Measurements from ENCODE around the gene CACNA1G. TPM values are rescaled to one million over a fixed set of nuclear protein-coding genes. Genes with fewer than 3 reads are reported as not detected.

Gene CACNA1G
- total RNA-seq, 1 donor from 2014 or later: 0.11 TPM

DNA sequence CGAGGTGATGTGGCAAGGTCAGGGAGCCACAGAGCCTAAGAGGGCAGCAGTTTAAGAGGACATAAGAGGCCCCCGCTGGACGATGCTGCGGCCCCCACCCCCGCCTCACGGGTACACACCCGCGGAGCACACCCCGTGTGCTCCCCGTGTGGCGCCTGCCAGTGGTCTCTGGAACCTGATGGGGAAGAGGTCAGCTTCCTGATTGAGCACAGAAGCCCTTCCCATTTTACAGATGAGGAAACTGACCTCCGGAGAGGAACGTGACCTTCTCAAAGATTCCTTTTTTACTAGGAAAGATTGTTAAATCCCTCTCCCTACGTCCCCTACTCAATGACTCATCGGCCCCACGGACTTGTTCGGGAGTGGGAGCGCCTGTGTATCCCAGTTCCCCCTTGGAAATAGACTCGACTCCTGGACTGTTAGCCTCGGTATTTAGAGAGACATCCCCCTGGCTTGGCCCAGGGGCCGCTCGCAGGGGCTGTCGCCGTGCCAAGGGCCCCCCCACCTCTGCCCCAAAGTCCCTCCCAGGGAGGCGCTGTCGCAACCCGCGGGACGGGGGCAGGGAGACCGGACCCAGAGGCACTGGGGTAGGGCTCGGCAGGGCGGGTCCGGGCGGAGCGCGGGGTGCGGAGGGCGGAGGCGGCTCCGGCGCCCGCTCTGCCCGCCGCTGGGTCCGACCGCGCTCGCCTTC, 73.9 kb downstream of the CACNA1G start, which contains the start of gene ABCC3:
TSS of gene ABCC3 (plus strand) at position 658 of the 691 bp plus-strand sequence. CDS start 56 bp downstream, outside the sequence.
- Mint-ChIP-seq H3K27ac (ENCODE audit: unreplicated experiment) (no peak within 1 kb of the TSS), H3K9me3 (ENCODE audit: unreplicated experiment) (no peaks in the 10 kb centered on the region), H3K36me3 (ENCODE audit: unreplicated experiment) (no peaks in the 10 kb centered on the region), H3K4me1 (ENCODE audit: unreplicated experiment) (peaks cover 36% of the 10 kb centered on the region), H3K4me3 (ENCODE audit: unreplicated experiment) (peak within 1 kb of the TSS; percentile 14), H3K27me3 (ENCODE audit: unreplicated experiment) (peaks cover 15% of the 10 kb centered on the region)
- no peak for DNase-seq (ENCODE audit: extremely low spot score, unreplicated experiment)
- TF ChIP-seq, protein P1, sequence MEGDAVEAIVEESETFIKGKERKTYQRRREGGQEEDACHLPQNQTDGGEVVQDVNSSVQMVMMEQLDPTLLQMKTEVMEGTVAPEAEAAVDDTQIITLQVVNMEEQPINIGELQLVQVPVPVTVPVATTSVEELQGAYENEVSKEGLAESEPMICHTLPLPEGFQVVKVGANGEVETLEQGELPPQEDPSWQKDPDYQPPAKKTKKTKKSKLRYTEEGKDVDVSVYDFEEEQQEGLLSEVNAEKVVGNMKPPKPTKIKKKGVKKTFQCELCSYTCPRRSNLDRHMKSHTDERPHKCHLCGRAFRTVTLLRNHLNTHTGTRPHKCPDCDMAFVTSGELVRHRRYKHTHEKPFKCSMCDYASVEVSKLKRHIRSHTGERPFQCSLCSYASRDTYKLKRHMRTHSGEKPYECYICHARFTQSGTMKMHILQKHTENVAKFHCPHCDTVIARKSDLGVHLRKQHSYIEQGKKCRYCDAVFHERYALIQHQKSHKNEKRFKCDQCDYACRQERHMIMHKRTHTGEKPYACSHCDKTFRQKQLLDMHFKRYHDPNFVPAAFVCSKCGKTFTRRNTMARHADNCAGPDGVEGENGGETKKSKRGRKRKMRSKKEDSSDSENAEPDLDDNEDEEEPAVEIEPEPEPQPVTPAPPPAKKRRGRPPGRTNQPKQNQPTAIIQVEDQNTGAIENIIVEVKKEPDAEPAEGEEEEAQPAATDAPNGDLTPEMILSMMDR (IDR thresholded peaks at IDR 0.05): no peak

DNA sequence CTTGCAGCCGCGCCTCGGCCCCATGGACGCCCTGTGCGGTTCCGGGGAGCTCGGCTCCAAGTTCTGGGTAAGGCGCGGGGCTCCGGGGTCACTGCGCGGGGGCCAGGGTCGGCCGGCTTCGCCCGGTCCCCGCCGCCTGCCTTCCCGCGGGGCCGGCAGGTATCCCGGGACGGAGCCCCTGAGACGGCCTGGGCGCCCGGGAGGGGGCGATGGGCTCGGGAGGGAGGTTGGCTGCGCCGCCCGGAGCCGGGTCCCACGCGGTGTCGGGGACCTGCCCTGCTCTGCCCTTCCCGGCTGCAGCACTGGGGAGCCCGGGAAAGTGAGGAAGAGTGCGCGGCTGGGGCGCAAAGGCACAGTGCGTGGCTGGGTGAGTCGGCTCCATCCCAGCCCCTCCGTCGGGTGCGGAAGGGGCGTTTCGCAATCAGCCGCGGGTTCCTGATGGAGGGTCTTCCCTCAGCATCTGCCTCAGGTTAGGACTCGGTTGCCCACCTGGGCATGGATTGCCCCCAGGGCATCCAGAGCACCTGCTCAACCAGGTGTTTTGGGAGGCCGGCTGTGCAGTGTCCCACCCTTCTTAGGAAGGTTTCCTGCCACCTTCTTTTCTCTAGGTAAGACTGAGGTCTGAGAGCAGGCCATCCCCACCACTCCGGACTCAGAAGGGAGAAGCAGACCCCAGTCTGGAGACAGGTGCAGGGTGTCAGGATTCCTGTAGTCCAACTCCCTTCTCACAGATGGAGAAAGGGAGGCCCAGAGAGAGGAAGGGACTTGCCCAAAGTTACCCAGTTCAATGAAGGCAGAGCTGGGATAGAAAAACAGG, 74.6 kb downstream of the CACNA1G start:
- no peak overlapping the region for H3K27ac Mint-ChIP-seq (ENCODE audit: unreplicated experiment)
- no peaks in the 10 kb centered on the region for H3K36me3 Mint-ChIP-seq (ENCODE audit: unreplicated experiment)
- DNase-seq (ENCODE audit: extremely low spot score, unreplicated experiment): no peak
- H3K27me3 Mint-ChIP-seq (ENCODE audit: unreplicated experiment): peaks cover 15% of the 10 kb centered on the region
- no peaks in the 10 kb centered on the region for H3K9me3 Mint-ChIP-seq (ENCODE audit: unreplicated experiment)
- peaks cover 43% of the 10 kb centered on the region for H3K4me1 Mint-ChIP-seq (ENCODE audit: unreplicated experiment)
- TF ChIP-seq, protein P1 (IDR thresholded peaks at IDR 0.05): no peak
- H3K4me3 Mint-ChIP-seq (ENCODE audit: unreplicated experiment): no peak overlapping the region

- Mint-ChIP-seq H3K27ac (ENCODE audit: unreplicated experiment) (no peak overlapping the region), H3K4me1 (ENCODE audit: unreplicated experiment) (peaks cover 46% of the 10 kb centered on the region), H3K9me3 (ENCODE audit: unreplicated experiment) (no peaks in the 10 kb centered on the region), H3K27me3 (ENCODE audit: unreplicated experiment) (peaks cover 12% of the 10 kb centered on the region), H3K4me3 (ENCODE audit: unreplicated experiment) (no peak overlapping the region), H3K36me3 (ENCODE audit: unreplicated experiment) (no peaks in the 10 kb centered on the region)
- no peak for DNase-seq (ENCODE audit: extremely low spot score, unreplicated experiment)
- TF ChIP-seq, protein P1 (IDR thresholded peaks at IDR 0.05): no peak
These were observed 75.1 kb downstream of the CACNA1G start for GRCh38 chr17:50635732-50635981.

DNA sequence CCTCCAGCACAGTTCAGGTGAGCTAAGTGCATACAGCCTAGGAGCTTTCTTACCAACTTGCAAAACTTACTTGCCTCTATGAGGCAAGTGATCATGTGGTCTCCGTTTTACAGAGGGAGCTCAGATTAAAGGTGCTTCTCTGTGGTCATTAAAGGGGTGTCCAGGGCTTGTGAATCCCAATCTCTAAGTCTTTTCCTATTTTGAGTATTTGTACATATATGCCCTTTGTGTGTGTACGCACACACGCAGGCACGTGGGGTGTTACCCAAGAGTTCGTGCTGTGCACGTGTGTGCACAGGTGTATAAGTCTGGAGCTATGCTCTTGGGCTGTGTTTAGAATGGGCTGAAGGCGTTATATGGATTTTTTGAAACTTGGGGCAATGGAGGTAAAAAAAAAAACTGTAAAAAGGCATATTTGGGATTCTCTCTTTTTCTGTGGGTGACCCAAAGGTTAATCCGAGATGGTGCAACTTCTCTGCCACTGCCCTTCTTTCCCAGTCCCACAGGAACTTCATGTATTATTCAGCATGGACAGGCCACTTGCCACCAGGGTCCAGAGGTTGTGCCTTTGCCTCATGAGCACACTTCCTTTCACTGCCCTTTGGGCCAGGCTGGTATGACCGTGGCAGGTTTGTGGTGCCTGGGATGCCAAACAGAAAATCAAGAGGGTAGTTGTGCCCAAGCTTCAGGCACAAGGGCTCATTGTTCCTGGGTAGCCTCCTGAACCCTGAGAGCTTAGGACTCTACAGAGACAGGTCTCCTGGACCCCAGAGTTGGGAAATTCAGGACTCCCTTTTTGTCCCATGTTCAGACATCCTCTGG, 75.7 kb downstream of the CACNA1G start:
- DNase-seq (ENCODE audit: extremely low spot score, unreplicated experiment): no peak
- H3K4me3 Mint-ChIP-seq (ENCODE audit: unreplicated experiment): no peak overlapping the region
- H3K4me1 Mint-ChIP-seq (ENCODE audit: unreplicated experiment): peaks cover 51% of the 10 kb centered on the region
- peak overlapping the region; percentile 15 for H3K27ac Mint-ChIP-seq (ENCODE audit: unreplicated experiment)
- TF ChIP-seq, protein P1 (IDR thresholded peaks at IDR 0.05): no peak
- peaks cover 12% of the 10 kb centered on the region for H3K27me3 Mint-ChIP-seq (ENCODE audit: unreplicated experiment)
- H3K36me3 Mint-ChIP-seq (ENCODE audit: unreplicated experiment): no peaks in the 10 kb centered on the region
- no peaks in the 10 kb centered on the region for H3K9me3 Mint-ChIP-seq (ENCODE audit: unreplicated experiment)

Measured in osteocyte (in vitro differentiated cells).